Measurements from ENCODE around the gene LAMA3.

The LAMA3 gene

DNA sequence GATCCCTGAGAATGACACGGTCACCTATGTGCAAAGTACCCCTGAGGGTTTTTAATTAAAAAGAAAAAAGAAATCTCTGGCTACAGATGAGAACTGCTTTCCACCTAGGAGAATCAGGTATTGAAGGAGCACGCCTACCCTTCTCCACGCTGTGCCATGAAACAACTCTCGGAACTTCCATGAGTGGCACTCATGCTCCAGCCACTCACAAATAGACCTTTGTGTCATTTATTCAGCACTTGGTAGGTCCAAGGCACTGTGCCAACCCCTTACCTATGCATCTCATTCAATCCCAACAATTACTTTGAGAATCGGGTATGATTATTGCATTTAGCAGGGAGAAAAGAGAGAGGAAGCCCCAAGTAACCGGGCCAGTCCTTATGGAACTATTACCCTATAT is 280.4 kb downstream of the LAMA3 start:
- DNase-seq (ENCODE audit: low spot score) = no peak

DNA sequence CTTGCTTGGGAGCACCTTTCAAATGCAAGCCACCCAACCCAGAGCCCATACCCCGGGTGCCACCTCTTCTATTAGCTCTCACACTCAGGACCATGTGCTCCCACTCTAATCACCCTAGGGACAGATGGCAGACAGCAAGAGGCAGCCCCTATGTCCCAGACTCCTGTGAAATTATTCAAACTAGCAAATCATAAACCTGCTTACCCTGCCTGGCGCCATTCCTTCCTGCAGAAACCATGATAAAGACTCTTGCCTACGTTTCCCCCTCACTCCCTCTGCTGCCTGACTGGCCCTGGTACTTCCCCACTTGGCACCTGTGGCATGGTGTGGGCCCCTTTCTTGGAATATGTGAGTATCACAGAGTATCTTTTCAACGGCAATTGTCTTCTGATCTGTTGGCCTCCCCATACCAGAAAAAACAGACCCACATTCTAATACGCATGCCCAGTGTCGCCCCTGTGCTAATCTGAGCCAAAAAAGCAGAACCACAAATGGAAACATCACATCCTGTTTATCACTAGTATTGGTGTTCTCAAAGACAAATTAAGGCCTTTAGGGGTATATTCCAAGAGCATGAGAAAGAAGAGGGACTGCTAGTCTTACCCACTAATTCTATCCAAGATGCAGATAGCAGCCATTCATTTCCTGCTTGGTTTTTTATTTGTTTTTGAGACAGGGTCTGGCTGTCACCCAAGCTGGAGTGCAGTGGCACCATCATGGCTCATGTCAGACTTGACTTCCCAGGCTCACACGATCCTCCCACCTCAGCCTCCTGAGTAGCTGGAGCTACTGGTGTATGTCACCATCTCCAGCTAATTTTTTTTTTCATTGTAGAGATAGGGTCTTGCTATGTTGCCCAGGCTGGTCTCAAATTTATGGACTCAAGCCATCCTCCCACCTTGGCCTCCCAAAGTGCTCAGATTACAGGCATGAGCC is 281.2 kb downstream of the LAMA3 start:
- no peak for DNase-seq (ENCODE audit: low spot score)

DNA sequence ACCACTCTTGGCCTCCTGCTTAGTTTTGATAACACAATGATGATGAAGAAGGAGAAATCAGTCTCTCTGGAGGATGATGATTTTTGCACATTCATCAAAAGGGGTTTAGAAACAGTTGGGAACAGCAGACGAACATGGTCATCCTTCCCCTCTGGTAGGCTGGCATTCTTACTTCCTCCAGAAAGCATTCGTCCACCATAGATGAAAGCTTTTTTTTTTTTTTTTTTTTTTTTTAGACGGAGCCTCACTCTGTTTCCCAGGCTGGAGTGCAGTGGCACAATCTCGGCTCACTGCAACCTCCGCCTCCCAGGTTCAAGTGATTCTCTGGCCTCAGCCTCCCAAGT is 281.8 kb downstream of the LAMA3 start:
- DNase-seq (ENCODE audit: low spot score) = no peak

DNA sequence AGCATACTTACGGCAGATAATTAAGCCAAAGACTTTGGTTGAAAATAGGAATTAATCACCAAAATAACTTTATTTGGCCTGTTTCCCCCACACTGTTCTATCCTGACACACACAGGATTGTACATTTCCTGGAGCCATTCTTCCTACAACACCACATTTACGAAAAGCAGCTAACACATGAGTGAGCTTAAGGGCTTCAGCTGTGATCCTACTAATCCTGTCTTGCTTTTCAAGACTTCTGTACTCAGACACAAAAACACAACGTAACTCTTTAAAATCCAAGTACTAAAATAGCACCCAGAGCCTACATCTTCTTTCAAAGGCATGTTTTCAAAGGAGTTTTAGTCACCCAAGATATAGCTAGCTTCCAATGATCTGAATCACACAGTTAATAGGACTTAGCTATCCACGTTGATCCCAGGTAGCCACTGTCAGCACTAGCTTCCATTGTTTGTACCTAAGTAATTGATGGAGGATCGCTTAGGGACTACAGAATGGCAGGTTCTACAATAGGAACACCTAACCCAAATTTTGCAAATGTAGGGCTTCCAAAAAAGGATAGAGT is 282.5 kb downstream of the LAMA3 start:
- no peak for DNase-seq (ENCODE audit: low spot score)

DNA sequence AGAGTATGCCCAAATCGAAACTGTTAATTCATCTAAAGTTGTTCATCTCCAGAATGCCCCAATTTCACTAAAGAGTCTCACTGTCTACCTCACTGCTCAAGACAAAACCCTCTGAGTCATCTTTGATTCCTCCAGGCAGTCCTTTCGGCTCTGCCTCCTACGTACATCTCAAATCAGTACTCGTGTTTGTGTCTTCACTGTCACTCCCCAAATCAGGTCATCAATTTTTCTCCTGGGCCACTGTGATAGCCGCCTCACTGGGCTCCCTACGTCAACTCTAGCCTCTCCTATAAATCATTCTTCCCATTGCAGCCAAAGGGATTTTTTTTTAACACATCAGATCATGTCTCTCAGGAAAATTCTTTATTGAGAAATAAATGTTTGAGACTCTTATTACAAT is 283.2 kb downstream of the LAMA3 start:
- DNase-seq (ENCODE audit: low spot score) = no peak

DNA sequence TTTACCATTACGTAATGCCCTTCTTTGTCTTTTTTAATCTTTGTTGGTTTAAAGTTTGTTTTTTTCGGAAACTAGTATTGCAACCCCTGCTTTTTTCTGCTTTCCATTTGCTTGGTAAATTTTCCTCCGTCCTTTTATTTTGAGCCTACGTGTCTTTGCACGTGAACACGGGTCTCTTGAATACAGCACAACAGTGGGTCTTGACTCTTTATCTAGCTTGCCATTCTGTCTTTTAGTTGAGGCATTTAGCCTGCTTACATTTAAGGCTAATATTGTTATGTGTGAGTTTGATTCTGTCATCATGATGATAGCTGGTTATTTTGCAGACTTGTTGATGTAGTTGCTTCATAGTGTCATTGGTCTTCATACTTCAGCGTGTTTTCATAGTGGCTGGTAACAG is 287.9 kb downstream of the LAMA3 start:
- DNase-seq (ENCODE audit: low spot score) = no peak

DNA sequence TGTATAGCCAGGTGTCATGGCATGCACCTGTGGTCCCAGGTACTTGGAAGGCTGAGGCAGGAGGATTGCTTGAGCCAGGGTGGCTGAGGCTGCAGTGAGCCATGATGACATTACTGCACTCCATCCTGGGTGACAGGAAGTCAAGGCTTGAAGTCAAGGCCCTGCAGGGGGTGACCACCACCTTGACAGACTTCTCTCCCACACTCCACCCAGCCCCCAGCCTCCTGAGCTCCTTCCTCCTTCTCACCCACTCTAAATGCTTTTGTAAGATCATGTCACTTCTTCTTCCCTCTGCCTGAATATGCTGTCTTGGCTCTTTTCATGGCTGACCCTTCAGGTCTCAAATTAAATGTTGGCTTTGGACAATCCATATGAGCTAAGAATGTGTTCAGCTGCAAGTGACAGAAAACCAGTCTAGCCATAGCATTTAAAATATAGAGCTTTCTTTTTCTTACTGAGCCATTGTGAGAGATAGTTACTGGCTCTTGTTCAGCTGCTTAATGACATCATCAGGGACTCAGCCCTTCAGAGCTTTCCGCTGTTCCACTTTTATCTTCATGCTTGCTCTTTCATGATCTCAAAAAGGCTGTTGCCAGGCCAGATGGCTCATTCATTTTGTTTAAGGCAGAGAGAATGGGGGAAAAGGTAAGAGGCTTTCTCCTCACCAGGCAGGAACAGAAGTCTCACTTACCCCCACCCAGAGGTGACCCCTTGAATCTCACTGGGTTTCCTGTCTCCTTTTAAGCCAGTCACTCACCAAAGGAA is 288.6 kb downstream of the LAMA3 start:
- DNase-seq (ENCODE audit: low spot score) = no peak

DNA sequence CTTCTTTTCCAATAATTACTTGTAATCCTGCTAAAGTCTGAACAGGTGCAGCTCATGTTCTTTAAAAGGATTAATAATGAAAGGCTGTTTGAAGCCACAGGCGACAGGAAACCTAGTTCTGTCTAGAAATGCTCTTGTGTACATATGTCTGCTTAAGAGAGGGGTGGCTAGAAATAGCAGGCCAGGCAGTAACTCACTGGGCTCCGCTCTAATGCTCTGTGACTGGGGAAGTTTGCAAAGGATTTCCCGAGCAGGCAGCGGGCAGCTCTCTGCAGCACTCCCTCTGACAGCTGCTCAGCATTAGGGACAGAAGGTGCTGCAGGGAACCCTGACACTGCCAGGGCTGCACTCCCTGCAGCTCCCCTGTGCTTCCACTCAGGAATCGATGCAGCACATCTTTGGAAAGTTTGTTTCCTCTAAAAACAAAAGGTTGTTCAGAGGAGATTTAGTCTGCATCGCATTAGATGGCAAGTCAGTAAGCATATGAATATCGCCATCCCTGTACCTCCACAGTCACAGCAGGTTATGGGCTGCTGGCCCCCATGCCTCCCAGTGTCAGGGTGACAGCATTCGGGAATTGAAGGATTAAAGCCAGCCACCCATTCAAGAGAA is 292.2 kb downstream of the LAMA3 start:
- no peak for DNase-seq (ENCODE audit: low spot score)

DNA sequence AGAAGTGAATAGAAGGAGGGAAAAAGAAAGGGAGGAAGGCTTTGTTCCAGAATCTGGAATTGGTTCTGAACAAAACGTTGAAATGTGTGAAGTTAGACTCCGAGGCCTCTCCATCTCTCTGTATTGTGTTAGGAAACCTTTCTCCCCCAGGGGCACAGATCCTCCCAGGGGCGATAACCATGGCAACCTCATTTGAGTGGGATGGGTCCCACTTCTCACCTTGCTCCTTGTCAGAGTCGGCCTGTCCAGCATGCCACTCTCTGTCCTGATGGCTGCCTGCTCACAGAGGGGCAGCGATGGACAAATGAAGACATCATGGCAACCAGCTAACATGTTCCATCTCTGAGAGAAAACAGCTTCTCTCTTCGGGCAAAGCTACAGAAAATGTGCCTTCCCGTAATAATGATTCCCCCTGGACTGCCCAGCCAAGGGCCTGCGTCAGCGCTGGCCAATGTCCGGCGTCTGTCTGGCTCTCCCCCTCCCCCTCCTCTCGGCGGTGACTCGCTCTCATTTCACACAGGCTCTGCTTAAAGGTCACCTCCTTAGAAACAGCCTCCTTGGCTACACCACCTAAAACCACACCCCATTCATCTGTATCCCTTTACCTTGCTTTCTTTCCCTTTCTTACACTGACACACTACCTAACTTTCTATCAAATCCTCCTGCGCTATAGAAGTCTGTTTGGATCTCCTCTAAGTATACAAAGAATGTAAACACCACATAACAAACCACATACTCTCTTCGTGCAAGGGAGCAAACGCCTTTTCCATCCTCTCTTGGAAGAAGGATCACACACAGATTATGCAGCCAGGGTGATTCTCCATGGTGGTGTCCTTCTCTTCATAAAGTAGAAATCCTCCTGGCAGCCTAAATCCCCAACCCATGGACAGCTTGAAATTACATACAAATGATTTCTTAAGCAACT is 293.2 kb downstream of the LAMA3 start:
- DNase-seq (ENCODE audit: low spot score) = peak; percentile 67

DNA sequence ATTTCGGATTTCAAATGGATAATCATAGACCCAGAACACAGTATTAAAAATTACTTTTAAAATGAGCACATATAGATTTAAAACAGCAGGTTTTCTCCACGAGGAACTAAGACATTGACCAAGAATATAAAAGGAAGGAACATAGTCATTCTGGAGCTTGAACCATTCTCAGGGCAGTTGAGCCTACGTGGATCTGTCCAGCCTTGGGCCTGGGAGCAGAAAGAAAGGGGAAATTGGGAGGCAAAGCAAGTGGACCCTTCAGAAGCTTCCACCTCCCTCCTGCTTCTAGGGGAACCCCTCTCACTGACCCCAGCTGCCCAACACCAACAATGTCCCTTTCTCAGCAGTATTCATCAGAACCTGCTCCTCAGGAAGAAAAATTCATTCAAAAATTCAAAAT is 293.9 kb downstream of the LAMA3 start:
- DNase-seq (ENCODE audit: low spot score) = no peak

DNA sequence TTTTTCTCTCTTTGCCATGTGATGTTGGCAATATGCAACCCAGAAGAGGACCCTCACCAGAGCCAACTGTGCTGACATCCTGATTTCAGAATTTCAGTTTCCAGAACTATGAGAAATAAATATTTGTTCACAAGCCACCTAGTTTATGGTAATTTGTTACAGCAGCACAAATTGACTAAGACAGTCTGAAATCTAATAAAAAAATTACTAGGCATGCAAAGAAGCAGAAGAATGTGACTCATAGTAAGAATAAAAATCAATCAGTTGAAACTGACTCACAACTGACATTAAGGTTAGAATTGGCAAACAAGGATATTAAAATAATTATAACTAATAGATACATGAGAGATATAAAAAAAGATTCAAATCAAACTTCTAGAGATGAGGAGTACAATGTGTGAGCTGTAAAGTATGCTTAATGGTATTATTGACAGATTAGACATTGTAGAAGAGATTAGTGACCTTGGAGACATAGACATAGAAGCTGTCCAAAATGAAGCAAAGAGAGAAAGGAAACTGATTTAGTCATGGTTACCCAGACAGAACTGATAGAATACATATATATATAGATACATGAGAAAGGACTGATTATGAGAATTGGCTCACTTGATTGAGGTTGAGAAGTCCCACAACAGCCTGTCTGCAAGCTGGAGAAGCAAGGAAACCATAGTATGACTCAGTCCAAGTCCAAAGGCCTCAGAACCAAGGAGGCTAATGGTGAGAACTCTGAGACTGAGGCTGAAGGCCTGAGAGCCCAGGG is 297.5 kb downstream of the LAMA3 start:
- DNase-seq (ENCODE audit: low spot score) = no peak

DNA sequence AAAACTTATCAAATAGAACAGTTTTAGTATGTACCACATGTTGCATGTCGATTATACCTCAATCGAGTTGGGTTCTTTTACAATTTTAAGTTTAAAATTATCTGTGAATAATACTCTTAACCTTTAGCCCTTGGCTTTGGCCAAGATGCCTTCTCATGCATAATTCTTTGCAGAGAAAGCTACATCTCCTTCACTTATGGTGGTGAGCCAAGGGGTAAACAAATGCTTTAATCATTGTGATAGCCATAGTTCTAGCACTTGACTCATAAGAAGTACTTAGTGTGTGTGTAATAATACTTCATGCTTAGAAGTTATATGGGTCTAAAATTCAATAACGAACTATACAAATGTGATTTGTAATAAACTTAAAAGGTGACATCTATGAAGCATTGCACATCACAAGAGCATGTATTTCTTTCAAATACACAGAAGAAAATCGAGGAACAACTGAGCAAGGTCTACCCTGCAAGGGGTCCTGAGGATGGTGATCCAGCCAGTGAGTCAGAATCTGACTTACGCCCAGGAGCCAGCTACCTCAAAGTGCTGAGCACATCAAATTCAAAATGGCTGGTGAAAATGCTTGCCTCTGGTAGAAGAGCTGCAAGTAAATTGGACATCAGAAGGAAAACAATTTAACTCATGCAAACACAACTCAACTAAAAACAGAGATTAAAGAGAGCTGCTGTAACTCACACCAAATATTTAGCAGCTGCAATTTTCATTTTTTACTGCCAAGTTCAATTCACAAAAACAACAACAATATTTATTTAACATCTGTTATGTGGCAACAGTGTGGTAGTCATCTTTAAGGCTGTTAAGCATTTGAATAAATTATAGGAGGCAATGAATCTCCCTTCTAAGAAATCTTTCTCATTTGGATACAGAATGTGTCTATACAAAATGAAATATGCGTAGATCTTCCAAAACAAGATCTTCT is 301.5 kb downstream of the LAMA3 start:
- no peak for DNase-seq (ENCODE audit: low spot score)

DNA sequence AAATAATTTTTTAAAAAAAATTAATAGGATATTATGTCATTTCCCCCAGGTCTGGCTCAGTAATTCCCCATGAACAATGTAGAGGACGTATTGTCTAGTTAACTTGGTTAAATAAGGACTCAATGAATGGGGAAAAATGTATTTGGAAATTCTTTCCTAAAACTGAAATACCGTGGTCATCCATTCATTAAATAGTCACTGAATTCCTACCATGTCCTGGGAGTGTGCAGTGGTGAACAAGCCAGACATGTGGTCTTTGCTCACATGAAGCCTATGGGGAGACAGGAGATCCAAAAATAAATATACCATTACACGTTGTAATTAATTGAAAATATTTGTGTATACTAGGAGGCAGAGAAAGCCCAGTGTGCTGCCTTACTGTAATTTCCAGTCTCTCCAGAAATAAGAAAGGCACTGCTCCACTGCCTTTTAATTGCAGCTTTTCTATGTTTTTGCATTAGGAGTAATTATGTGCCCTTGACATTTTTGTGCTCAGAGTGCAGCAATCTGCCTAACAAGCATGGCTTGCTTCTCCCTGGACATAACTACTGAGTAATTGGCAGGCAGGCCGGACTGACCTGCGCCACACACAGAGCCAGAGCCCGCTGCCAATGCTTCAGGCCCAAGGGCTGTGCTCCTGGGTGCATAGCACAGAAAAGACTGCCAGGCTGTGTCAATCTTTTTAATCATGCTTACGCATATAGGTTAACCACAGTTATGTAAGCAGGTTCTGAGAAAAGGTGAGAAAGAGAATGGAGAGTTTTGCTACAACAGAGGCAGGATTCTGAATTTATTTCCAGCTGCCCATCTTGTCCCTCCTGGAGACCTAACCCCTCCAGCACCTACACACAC is 303.1 kb downstream of the LAMA3 start:
- no peak for DNase-seq (ENCODE audit: low spot score)

DNA sequence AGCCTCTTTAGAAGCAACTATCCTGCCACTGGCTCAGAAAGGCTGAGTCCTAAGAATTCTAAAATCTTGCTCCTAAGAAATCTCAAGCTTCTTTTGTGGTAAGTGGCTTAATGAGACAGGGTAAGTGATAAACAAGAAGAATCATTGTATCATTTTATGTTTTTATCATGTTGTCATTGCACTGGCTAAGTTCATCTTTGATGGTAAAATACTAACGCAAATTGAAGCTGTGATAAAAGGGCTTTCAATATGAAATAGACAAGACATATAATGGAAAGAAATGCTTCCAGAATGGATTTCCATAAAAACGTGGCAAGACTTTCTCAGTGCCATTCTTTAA is 303.7 kb downstream of the LAMA3 start:
- no peak for DNase-seq (ENCODE audit: low spot score)

DNA sequence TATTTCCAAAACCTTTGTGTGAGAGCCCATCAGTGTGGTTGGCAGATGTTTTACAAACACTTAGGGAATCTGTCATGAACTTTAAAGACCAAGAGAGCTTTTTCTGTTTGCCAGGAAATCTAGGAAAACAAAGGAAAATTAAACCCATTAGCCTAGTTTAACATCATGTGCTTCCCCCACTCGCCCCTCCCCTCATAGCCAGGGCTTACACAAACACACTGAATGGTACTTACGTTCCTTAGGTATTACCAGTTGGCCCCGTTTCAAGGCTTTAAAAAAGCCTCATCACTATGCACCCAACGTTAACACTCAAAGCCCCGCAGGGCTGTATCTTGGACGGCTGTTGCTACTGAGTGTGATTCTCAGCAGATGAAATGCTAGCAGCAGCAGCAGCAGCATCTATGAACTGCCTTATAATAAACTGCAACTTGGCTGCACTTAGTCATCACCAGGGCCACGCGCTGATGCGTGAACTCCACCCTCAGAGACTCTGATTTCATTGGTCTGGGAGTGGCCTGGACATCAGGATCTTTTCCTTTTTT is 305.2 kb downstream of the LAMA3 start:
- DNase-seq (ENCODE audit: low spot score) = peak; percentile 46

DNA sequence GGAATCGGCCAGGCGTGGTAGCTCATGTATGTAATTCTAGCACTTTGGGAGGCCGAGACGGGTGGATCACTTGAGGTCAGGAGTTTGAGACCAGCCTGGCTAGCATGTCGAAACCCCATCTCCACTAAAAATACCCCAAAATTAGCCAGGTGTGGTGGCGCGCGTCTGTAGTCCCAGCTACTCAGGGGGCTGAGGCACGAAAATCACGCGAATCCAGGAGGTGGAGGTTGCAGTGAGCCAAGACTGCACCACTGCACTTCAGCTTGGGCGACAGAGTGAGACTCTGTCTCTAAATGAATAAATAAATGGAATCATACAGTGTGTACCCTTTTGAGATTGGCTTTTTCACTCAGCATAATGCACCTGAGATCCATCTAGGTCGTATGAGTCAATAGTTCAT is 305.9 kb downstream of the LAMA3 start:
- no peak for DNase-seq (ENCODE audit: low spot score)

DNA sequence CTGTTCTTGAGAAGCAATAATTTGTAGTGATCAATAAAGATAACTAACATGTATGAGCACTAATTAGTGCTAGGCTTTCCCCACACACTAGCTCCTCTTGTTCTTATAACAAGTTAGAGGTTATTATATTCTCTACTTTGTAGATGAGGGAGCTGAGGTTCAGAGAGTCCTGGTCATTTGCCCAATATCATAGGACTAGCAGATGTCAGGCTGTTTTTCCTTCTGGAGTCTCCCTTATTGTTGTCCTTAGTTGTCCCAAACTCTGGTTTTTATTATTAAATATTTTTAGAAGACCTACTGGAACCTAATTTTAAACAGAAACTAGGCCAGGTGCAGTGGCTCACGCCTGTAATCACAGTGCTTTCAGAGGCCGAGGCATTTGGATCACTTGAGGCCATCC is 308.8 kb downstream of the LAMA3 start:
- DNase-seq (ENCODE audit: low spot score) = no peak

DNA sequence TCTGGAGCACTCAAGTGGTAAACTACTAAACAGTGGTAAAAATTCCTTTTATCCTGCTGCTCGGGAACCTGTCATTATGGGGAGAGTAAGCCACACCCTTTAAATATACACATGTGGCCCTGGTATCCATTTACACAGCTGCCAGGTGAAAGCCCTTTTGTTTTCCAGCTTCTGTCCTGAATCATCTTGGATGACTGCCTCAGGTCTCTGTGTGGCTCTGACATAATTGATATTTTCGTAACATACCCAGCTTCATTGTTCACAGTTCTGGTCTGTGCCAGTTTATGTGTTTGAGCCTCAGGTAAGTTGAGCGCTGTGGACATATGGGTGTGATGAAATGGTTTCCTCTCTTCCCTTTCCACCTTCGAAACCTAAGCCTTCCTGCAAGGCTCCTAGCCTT is 309.6 kb downstream of the LAMA3 start:
- DNase-seq (ENCODE audit: low spot score) = no peak

Data from hepatic stellate cell (primary cell).